HEK293 (cell line): ENCODE results near the gene RETREG3.
A peak's percentile ranks its signal among the peaks of the same experiment; 100 is the strongest.

ENCODE experiments used
- GLI2 ChIP-seq: fragments of 450-650 bp; formaldehyde crosslinking; IDR thresholded peaks from 2 replicates; pipeline ENCODE4; 2017; ENCODE audit warnings: missing biosample characterization, missing genetic modification characterization, low read depth, borderline replicate concordance
- GLI4 ChIP-seq: fragments of 450-650 bp; formaldehyde crosslinking; IDR thresholded peaks from 2 replicates; pipeline ENCODE4 v1.5.1; 2016; ENCODE audit warnings: missing biosample characterization, missing genetic modification characterization
- SETDB1 ChIP-seq: IDR thresholded peaks from one replicate; pipeline ENCODE4 v1.6.1; 2017; ENCODE audit warnings: mild to moderate bottlenecking, low read length, moderate library complexity, mixed read lengths; ENCODE audit not compliant: insufficient read length
- TRIM28 ChIP-seq: IDR thresholded peaks from 2 replicates; pipeline ENCODE4 v1.6.1; 2011; ENCODE audit warnings: low read length, control low read depth, borderline replicate concordance
- ZBTB1 ChIP-seq: fragments of 450-650 bp; formaldehyde crosslinking; IDR thresholded peaks from 2 replicates; pipeline ENCODE4 v1.5.1; 2016; ENCODE audit warnings: missing biosample characterization, missing genetic modification characterization
- ZBTB21 ChIP-seq: fragments of 450-650 bp; formaldehyde crosslinking; IDR thresholded peaks from 2 replicates; pipeline ENCODE4 v1.5.1; 2017; ENCODE audit warnings: missing biosample characterization, missing genetic modification characterization
- ZNF146 ChIP-seq: fragments of 450-650 bp; formaldehyde crosslinking; IDR thresholded peaks from 2 replicates; pipeline ENCODE4 v1.5.1; 2016; ENCODE audit warnings: missing biosample characterization, missing genetic modification characterization
- ZNF2 ChIP-seq: fragments of 450-650 bp; formaldehyde crosslinking; IDR thresholded peaks from 2 replicates; pipeline ENCODE4 v1.5.1; 2016; ENCODE audit warnings: missing biosample characterization, missing genetic modification characterization
- ZNF266 ChIP-seq: fragments of 450-650 bp; formaldehyde crosslinking; IDR thresholded peaks from 2 replicates; pipeline ENCODE4 v1.5.1; 2016; ENCODE audit warnings: missing biosample characterization, missing genetic modification characterization, low read depth
- ZNF292 ChIP-seq: fragments of 450-650 bp; formaldehyde crosslinking; IDR thresholded peaks from 2 replicates; pipeline ENCODE4 v1.5.1; 2016; ENCODE audit warnings: low read depth, missing biosample characterization, missing genetic modification characterization, borderline replicate concordance
- ZNF621 ChIP-seq: fragments of 450-650 bp; formaldehyde crosslinking; IDR thresholded peaks from 2 replicates; pipeline ENCODE4 v1.5.1; 2017; ENCODE audit warnings: missing biosample characterization, missing genetic modification characterization
- ZNF654 ChIP-seq: fragments of 450-650 bp; formaldehyde crosslinking; IDR thresholded peaks from 2 replicates; pipeline ENCODE4 v1.5.1; 2016; ENCODE audit warnings: low read depth, missing biosample characterization, missing genetic modification characterization
- ZNF658 ChIP-seq: fragments of 450-650 bp; formaldehyde crosslinking; IDR thresholded peaks from 2 replicates; pipeline ENCODE4; 2016; ENCODE audit warnings: missing biosample characterization, missing genetic modification characterization
- ZNF76 ChIP-seq: fragments of 450-650 bp; formaldehyde crosslinking; IDR thresholded peaks from 2 replicates; pipeline ENCODE4; 2016; ENCODE audit warnings: low read depth, missing biosample characterization, missing genetic modification characterization, borderline replicate concordance
- ZNF791 ChIP-seq: fragments of 450-650 bp; formaldehyde crosslinking; IDR thresholded peaks from 2 replicates; pipeline ENCODE4 v1.5.1; 2016; ENCODE audit warnings: missing biosample characterization, missing genetic modification characterization
- TF ChIP-seq, protein P1 (sequence below): fragments of 450-650 bp; formaldehyde crosslinking; IDR thresholded peaks from 2 replicates; pipeline ENCODE4 v1.5.1; 2016; ENCODE audit warnings: missing biosample characterization, missing genetic modification characterization
- TF ChIP-seq, protein P2 (sequence below): fragments of 450-650 bp; formaldehyde crosslinking; conservative IDR thresholded peaks from 2 replicates; pipeline ENCODE4 v1.5.1; 2016; ENCODE audit warnings: low read depth, missing biosample characterization, missing genetic modification characterization
- TF ChIP-seq, protein P3 (sequence below): fragments of 450-650 bp; formaldehyde crosslinking; IDR thresholded peaks from 2 replicates; pipeline ENCODE4 v1.5.1; 2016; ENCODE audit warnings: missing biosample characterization, missing genetic modification characterization
- TF ChIP-seq, protein P4 (sequence below): fragments of 450-650 bp; formaldehyde crosslinking; IDR thresholded peaks from 2 replicates; pipeline ENCODE4 v1.5.1; 2016; ENCODE audit warnings: missing biosample characterization, missing genetic modification characterization
- TF ChIP-seq, protein P5 (sequence below): fragments of 450-650 bp; formaldehyde crosslinking; IDR thresholded peaks from 2 replicates; pipeline ENCODE4 v1.5.1; 2017; ENCODE audit warnings: missing biosample characterization, mild to moderate bottlenecking, missing genetic modification characterization, moderate library complexity
- TF ChIP-seq, protein P6 (sequence below): fragments of 450-650 bp; formaldehyde crosslinking; IDR thresholded peaks from 2 replicates; pipeline ENCODE4 v1.5.1; 2016; ENCODE audit warnings: missing biosample characterization, missing genetic modification characterization
- TF ChIP-seq, protein P7 (sequence below): fragments of 450-650 bp; formaldehyde crosslinking; IDR thresholded peaks from 2 replicates; pipeline ENCODE4 v1.5.1; 2016; ENCODE audit warnings: missing biosample characterization, missing genetic modification characterization

Gene RETREG3

DNA sequence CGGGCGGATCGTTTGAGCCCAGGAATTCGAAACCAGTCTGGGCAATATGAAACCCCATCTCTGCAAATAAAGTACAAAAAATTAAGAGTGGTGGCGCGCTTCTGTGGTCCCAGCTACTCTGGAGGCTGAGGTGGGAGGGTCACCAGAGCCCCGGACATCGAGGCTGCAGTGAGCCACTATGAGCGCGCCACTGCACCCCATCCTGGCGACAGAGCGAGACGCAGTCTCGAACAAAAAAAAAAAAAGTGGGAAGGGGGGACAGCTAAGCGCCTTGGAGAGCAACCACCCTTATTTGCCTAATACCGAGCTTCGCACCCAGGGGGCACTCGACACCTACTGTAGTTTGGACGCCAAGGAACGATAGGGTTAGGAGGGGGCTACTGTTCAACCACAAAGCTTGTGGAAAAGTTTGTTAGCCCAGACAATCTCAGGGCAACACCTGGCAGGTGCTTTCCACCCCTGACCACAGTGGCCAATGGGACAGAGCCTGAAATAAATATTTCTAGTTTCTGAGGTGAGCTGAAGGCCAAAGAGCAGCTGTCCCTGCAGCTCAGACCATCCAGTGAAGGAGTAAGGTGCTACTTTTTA, 30.8 kb downstream of the RETREG3 start (continued):
- TF ChIP-seq, protein P1, sequence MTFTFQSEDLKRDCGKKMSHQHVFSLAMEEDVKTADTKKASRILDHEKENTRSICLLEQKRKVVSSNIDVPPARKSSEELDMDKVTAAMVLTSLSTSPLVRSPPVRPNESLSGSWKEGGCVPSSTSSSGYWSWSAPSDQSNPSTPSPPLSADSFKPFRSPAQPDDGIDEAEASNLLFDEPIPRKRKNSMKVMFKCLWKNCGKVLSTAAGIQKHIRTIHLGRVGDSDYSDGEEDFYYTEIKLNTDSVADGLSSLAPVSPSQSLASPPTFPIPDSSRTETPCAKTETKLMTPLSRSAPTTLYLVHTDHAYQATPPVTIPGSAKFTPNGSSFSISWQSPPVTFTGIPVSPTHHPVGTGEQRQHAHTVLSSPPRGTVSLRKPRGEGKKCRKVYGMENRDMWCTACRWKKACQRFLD (tag by site-specific recombination), result no peak
- TF ChIP-seq GLI4 (tag by site-specific recombination) (no peak), ZNF621 (tag by site-specific recombination) (no peak), ZNF146 (no peak; the same call in 1 of the 2 replicates), ZNF76 (no peak), GLI2 (no peak), ZNF658 (tag by site-specific recombination) (no peak), ZBTB21 (tag by site-specific recombination) (no peak), TRIM28 (no peak), SETDB1 (no peak), ZBTB1 (tag by site-specific recombination) (no peak), ZNF266 (tag by site-specific recombination) (no peak), ZNF292 (tag by site-specific recombination) (no peak), ZNF791 (tag by site-specific recombination) (no peak), ZNF654 (tag by site-specific recombination) (peak; percentile 68), ZNF2 (peak; percentile 42)
- TF ChIP-seq, protein P2, sequence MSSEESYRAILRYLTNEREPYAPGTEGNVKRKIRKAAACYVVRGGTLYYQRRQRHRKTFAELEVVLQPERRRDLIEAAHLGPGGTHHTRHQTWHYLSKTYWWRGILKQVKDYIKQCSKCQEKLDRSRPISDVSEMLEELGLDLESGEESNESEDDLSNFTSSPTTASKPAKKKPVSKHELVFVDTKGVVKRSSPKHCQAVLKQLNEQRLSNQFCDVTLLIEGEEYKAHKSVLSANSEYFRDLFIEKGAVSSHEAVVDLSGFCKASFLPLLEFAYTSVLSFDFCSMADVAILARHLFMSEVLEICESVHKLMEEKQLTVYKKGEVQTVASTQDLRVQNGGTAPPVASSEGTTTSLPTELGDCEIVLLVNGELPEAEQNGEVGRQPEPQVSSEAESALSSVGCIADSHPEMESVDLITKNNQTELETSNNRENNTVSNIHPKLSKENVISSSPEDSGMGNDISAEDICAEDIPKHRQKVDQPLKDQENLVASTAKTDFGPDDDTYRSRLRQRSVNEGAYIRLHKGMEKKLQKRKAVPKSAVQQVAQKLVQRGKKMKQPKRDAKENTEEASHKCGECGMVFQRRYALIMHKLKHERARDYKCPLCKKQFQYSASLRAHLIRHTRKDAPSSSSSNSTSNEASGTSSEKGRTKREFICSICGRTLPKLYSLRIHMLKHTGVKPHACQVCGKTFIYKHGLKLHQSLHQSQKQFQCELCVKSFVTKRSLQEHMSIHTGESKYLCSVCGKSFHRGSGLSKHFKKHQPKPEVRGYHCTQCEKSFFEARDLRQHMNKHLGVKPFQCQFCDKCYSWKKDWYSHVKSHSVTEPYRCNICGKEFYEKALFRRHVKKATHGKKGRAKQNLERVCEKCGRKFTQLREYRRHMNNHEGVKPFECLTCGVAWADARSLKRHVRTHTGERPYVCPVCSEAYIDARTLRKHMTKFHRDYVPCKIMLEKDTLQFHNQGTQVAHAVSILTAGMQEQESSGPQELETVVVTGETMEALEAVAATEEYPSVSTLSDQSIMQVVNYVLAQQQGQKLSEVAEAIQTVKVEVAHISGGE (tag by site-specific recombination), result no peak
- TF ChIP-seq, protein P3, sequence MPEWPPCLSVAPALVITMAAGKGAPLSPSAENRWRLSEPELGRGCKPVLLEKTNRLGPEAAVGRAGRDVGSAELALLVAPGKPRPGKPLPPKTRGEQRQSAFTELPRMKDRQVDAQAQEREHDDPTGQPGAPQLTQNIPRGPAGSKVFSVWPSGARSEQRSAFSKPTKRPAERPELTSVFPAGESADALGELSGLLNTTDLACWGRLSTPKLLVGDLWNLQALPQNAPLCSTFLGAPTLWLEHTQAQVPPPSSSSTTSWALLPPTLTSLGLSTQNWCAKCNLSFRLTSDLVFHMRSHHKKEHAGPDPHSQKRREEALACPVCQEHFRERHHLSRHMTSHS, result no peak
- TF ChIP-seq, protein P4, sequence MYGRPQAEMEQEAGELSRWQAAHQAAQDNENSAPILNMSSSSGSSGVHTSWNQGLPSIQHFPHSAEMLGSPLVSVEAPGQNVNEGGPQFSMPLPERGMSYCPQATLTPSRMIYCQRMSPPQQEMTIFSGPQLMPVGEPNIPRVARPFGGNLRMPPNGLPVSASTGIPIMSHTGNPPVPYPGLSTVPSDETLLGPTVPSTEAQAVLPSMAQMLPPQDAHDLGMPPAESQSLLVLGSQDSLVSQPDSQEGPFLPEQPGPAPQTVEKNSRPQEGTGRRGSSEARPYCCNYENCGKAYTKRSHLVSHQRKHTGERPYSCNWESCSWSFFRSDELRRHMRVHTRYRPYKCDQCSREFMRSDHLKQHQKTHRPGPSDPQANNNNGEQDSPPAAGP (tag by site-specific recombination), result peak; percentile 50; the same call in 1 of the 2 replicates
- TF ChIP-seq, protein P5, sequence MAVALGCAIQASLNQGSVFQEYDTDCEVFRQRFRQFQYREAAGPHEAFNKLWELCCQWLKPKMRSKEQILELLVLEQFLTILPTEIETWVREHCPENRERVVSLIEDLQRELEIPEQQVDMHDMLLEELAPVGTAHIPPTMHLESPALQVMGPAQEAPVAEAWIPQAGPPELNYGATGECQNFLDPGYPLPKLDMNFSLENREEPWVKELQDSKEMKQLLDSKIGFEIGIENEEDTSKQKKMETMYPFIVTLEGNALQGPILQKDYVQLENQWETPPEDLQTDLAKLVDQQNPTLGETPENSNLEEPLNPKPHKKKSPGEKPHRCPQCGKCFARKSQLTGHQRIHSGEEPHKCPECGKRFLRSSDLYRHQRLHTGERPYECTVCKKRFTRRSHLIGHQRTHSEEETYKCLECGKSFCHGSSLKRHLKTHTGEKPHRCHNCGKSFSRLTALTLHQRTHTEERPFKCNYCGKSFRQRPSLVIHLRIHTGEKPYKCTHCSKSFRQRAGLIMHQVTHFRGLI (tag by site-specific recombination), result no peak
- TF ChIP-seq, protein P6, sequence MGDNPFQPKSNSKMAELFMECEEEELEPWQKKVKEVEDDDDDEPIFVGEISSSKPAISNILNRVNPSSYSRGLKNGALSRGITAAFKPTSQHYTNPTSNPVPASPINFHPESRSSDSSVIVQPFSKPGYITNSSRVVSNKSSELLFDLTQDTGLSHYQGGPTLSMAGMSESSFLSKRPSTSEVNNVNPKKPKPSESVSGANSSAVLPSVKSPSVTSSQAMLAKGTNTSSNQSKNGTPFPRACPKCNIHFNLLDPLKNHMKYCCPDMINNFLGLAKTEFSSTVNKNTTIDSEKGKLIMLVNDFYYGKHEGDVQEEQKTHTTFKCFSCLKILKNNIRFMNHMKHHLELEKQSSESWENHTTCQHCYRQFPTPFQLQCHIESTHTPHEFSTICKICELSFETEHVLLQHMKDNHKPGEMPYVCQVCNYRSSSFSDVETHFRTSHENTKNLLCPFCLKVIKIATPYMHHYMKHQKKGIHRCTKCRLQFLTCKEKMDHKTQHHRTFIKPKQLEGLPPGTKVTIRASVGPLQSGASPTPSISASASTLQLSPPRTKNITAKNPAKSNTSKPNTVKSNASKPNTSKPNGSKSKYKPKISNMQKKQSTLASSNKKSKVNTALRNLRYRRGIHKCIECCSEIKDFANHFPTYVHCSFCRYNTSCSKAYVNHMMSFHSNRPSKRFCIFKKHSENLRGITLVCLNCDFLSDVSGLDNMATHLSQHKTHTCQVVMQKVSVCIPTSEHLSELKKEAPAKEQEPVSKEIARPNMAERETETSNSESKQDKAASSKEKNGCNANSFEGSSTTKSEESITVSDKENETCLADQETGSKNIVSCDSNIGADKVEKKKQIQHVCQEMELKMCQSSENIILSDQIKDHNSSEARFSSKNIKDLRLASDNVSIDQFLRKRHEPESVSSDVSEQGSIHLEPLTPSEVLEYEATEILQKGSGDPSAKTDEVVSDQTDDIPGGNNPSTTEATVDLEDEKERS (tag by site-specific recombination), result no peak
- TF ChIP-seq, protein P7, sequence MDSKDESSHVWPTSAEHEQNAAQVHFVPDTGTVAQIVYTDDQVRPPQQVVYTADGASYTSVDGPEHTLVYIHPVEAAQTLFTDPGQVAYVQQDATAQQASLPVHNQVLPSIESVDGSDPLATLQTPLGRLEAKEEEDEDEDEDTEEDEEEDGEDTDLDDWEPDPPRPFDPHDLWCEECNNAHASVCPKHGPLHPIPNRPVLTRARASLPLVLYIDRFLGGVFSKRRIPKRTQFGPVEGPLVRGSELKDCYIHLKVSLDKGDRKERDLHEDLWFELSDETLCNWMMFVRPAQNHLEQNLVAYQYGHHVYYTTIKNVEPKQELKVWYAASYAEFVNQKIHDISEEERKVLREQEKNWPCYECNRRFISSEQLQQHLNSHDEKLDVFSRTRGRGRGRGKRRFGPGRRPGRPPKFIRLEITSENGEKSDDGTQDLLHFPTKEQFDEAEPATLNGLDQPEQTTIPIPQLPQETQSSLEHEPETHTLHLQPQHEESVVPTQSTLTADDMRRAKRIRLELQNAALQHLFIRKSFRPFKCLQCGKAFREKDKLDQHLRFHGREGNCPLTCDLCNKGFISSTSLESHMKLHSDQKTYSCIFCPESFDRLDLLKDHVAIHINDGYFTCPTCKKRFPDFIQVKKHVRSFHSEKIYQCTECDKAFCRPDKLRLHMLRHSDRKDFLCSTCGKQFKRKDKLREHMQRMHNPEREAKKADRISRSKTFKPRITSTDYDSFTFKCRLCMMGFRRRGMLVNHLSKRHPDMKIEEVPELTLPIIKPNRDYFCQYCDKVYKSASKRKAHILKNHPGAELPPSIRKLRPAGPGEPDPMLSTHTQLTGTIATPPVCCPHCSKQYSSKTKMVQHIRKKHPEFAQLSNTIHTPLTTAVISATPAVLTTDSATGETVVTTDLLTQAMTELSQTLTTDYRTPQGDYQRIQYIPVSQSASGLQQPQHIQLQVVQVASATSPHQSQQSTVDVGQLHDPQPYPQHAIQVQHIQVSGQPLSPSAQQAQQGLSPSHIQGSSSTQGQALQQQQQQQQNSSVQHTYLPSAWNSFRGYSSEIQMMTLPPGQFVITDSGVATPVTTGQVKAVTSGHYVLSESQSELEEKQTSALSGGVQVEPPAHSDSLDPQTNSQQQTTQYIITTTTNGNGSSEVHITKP (tag by site-specific recombination), result peak; percentile 67
